HG03097 (cell line): ENCODE measurements around the gene BBC3.
"Not testable (repeated sequence)": the region's sequence is repeated elsewhere in the genome, so short reads cannot be mapped to it uniquely, and the experiment has no call there.

Experiments used
- ATAC-seq: cut with Tn5 transposase; IDR thresholded peaks from one replicate; pipeline ENCODE4 v1.9.1; 2021; ENCODE audit not compliant: unreplicated experiment, low FRiP score

BBC3 gene

DNA sequence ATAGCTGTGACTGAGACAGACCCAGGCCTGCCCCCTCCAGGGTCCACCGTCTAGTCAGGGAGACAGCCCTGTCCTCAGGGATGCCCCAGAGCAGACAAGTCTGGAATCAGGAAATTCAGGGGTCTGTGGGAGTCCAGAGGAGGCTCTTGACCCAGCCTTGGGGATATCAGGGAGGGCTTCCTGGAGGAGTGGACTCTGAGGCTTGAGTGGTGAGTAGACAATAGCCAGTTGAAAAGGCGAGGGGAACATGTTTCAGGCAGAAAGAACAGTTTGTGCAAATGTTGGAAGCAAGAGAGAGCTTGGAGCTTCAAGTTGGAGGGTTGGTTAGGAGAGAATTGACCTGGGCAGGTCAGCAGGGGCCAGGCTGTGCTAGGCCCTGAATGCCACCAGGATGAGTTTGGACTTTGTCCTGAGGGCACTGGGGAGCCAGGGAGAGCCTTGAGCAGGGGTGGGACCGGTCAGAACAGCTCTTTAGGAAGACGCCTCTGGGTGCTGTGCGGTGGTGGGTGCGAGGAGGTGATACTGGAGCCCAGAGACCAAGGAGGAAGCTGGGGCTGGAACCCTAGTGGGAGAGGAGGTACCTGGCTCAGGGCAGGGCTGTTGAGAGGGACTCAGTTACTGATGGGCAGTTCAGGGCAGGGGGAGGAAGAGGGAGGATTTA lies 28.0 kb upstream of the BBC3 start:
- ATAC-seq, result no peak

DNA sequence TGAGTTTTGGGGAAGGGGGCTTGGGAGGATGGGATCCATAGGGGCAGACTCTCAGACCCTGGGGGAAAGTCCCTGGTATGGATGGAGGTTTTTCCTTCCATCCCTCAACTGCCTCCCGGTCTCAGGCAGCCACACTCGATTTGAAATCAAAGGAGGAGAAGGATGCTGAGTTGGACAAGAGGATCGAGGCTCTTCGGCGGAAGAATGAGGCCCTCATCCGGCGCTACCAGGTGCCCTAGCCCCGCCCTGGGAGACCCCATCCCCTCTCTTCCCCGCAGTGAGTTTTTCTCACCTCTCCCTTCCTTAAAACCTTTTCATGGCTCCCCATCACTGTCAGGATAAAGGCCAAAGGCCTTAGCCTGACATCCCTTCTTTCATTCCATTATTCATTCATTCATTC lies 27.4 kb upstream of the BBC3 start:
- no peak for ATAC-seq

DNA sequence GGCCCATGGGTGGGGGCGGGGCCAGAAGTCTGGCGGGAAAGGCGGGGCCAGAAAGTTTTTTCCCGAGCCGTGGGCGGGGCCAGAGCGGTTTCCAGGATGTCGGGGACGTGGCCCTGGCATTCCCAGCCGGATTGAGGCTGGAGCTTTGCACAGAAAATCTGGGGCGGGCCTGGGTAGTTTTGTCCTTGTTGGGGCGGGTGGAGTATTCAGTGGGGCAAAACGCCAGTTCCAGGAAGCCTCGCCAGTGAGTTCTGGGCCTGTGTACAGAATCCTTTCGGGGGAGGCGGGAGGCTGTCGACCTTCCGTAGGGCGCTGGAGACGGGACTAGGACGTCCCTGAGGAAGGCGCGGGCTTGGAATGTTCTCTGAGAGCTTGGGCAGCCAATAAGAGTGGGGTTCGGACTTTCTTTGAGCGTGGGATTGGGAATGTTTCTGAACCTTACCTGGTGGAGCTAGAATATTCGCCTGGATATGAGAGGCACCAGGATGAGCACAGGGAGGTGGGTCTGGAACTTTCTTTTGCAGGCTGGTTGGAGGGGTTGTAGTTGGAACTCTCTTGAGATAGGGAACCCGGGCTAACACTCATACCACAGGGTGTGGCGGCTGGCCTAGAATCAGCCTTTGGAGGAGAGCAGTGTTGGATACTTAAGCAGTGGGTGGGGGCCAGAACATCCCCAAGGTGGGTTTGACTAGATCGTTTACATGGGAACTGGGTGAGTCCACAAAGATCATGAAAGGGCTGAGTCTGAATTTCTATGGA lies 26.6 kb upstream of the BBC3 start:
- ATAC-seq, result no peak

DNA sequence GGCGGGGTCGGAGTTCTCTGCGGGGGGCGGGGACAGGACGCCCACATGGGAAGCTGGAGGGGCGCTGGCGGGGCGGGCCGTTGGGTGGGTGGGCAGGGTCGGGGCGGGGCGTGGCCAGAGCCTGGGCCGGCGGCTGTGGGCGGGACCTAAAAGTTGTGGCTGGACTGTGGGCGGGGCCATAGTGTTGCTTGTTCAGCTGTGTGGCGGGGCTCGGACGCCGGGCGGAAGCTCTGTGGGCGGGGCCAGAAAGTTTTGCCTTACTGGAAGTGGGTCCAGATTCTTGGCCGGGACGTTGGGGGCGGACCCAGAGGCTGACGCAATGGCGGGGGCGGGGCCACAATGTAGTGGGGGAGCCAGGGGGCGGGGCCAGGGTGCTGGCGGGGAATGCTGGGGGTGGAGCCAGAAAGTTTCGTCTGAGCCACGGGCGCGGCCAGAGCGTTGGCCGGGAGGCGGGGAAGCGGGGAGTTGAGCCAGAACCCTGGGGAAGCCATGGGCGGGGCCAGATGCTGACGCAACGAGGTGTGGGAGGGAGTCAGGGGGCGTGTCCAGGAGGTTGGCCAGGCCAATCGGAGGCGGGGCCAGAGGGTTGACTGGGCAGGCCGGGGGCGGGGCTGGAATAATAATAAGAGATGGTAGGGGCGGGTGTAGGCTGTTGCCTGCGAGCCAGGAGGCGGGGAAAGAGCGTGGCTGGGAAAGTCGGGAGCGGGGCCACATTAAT lies 25.9 kb upstream of the BBC3 start:
- ATAC-seq, result peak; percentile 63

DNA sequence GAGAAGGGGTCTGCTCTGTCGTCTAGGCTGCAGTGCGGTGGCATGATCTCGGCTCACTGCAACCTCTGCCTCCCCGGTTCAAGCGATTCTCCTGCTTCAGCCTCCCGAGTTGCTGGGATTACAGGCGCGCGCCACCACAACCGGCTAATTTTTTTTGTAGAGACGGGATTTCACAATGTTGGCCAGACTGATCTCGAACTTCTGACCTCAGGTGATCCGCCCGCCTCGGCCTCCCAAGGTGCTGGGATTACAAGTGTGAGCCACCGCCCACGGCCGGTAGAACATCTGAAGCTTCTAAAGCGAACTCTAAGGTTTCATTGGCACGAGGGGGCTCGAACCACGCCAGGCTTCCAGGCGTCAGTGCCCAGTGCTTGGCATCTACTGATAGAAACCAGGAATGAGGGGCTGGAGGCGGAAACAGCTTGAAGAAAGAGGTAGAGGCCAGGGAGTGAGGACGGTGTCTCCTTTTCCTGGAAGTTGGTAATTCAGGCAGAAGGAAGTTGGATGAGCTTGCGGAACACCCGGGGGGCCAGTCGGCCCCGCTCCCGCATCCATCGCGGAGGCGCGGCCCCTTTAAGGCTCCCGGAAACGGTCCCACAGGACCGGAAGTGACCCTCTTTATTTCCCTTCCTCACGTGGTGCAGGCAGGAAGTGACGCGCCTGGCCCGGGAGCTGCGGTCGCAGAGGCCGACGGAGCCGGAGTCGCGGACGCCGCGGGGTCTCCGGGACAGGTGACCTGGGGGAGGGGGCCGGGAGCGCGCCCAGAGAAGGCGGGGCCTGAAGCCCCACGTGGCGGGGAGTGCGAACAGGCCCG lies 25.1 kb upstream of the BBC3 start, which contains the start of gene CCDC9:
TSS of gene CCDC9 (plus strand) at position 647 of the 814 bp plus-strand sequence. CDS start 1,876 bp downstream, outside the sequence.
- peak; percentile 46 for ATAC-seq

DNA sequence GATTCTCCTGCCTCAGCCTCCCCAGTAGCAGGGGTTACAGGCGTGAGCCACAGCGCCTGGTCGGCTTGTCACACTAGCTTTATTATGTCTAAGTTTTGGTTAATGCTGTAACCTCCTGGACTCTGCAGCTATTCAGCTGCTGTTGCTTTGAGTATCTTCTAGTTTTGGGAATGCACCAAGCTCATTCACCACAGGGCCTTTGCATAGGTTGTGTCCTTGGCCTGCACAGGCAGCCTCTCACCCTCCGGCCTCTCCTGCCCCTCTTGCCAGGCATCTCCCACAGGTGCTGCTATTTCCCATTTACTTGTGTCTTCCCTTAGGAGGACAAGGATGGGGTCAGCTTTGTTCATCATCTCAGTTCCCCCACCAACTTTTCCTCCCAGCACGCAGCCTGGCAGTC lies 23.0 kb upstream of the BBC3 start:
- ATAC-seq, result no peak

DNA sequence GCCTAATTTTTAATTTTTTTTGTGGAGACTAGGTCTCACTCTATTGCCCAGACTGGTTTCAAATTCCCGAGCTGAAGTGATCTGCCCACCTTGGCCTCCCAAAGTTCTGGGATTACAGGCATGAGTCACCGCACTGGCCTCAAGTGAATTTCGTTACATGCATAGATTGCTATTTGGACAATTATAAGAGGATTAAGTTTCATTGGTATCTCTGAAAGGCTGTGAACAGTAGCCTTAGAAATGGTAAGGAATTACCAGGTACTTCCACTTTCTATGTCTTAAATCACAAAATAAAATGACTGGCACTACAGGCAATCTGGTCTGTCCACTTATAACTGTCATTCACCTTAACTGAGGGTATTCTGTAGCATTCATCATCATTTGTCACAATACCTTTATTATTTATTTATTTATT lies 22.5 kb upstream of the BBC3 start:
- no peak for ATAC-seq

DNA sequence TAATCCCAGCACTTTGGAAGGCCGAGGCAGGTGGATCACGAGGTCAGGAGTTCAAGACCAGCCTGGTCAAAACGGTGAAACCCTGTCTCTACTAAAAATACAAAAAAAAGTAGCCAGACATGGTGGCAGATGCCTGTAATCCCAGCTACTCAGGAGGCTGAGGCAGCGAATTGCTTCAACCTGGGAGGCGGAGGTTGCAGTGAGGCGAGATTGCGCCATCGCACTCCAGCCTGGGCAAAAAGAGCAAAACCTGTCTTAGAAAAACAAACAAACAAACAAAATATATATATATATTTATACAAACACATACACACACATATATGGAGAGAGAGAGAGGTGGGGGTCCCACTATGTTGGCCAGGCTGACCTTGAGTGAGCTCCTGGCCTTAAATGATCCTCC lies 22.0 kb upstream of the BBC3 start:
- ATAC-seq, result not testable (repeated sequence)

DNA sequence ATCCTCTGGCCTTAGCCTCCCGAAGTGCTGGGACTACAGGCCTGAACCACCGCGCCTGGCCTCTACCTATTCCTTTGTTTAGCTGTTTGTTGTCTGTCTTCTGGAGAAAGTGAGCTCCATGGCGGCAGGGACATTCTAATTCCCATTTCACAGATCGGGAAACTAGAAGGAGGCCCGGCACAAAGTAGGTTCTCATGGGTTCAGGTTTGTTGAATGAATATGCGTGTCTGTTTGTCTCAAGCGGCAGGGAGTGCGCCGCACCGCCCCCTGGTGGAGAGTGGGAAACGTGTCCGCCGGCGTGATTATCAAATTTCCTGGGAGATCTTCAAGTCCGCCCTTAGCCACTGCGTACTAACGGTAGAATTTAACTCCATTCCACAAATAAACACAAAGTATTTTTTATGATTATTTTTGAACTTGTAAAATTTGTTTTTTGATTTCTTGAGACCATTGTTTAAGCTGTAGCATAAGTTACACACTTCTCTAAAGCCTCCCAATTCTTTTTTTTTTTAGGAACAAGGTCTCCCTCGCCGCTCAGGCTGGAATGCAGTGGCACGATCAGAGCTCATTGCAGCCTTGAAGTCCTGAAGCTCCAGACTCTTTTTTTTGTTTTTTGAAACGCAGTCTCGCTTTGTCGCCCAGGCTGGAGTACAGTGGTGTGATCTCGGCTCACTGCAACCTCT lies 16.4 kb upstream of the BBC3 start:
- ATAC-seq, result no peak

DNA sequence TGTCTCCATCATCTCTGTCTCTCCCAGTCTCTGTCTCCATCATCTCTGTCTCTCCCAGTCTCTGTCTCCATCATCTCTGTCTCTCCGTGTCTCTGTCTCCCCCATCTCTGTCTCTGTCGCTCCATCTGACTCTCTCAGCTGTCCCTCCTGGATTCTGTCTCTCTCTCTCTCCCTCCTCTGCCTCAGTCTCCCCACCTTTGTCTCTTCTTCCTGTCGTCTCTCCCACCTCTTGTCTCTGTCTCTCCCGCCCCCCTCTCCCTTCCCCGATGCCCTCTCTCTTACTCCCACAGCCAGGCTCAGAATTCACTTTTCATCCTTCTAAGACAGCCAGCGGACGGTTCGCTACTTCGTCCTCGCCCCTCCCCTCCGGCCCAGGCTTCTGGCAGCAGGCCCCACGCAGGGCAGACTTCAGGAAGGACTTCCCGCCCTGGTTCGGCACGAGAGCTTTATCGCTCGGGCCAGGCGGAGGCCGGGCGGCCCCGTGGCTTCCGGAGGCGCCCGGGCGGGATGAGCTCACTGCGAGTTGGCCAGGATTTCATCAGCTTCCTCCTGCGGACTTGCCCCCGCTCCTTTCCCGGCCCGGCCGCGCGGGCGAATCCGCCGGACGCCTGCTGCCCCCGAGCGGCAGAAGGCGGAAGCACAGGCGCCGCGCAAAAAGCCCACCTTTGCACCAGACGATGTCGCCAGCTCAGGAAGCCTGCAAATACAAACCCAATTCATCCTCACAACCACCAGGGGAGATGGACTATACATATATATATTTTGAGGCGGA lies 13.0 kb upstream of the BBC3 start:
- peak; percentile 64 for ATAC-seq

DNA sequence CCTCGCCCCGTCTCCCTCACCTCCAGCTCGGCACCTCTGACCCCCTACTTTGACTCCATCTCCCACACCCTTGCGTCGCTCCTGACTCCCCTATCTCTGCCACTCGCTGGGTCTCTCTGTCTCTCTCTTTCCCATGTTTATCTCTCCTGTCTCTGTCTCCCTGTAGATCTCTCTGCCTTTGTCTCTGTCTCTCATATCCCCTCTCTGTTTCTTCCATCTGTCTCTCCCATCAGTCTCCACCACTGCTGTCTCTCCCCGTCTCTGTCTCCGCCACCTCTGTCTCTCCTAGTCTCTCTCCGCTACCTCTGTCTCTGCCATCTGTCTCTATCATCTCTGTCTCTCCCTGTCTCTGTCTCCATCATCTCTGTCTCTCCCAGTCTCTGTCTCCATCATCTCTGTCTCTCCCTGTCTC lies 12.4 kb upstream of the BBC3 start:
- no peak for ATAC-seq

DNA sequence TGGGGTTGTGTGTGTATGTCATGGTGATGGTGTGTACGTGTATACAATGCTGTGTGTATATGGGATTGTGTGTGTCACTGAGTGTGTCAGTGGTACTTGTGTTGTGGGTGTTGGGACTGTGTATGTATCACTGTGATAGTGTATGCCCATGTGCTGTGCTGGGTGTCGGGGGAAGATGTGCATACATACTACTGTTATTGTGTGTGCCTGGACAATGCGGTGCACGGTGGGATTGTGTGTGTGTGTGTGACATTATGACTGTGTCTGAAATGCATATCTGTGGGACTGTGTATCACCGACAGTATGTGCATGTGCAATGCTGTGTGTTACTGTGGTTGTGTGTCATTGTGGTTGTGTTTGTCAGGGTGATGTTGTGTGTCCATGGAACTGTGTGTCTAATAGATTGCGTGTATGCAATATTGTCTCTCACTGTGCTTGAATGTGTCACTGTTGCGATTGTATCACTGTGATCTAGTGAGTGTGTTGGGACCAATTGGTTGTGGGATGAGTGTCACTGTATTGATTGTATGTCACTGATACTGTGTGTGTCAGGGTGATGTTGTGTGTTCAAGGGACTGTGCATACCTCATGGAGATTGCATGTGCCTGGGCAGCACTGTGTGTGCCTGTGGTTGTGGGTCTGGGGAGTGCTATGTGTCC lies 11.0 kb upstream of the BBC3 start:
- ATAC-seq, result no peak

DNA sequence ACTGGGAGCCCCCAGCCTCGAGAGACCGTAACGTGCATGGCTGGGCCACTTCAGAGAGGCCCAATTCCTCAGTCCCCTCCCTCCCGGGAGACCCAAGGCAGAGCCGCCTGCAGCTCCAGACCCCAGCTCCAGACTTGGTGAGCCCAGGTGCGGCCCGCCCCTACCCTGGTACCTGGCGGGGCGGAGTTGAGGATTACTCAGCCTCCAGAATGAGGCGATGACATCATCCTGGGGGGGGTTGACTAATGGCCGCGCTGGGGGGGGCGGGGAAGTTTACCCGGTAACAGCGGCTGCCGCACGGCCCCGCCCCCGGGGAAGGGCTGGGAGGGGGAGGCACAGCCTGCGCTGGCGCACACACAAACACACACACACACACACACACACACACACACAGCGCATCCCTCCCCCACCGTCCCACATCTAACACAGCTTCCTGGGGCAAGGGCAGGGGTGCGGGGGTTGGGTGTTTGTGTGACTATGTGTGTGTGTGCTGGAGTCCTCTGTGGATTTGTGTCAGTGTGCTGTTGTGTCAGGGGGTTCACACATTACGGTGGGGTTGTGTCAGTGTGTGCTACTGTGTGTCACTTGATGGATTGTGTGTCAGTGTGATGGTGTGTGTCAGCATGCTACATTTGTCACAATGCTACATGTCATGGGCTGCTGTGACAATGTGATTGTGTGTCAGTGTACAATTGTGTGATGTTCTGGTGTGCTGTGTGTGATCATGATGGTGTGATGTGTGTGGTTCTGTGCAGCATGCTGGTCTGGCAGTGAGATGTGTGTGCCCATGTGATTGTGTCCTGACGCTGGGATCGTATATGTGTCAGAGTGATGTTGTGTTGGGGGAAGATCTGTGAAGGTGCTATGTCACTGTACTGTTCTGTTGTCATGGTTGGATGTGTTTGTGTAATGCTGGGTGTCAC lies 10.3 kb upstream of the BBC3 start:
- ATAC-seq, result no peak

DNA sequence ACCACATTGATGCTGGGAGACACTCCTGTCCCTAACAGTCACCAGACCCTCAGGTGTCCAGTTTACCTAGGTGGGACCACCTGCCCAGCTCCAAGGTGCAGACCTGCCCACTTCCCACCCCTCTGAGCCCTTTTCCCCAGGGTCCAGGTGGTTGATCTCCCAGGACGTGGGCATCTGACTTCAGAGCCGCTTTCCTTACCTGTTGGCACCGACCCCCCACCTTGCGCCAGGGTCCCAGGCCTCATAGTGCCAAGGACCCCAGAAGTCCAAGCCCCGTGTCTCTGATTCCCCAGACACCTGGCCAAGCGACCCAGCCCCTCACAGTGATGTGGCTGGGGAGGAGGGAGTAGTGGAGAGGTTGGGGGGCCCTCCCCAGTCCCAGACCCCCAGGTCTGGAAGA lies 9.6 kb upstream of the BBC3 start:
- no peak for ATAC-seq

DNA sequence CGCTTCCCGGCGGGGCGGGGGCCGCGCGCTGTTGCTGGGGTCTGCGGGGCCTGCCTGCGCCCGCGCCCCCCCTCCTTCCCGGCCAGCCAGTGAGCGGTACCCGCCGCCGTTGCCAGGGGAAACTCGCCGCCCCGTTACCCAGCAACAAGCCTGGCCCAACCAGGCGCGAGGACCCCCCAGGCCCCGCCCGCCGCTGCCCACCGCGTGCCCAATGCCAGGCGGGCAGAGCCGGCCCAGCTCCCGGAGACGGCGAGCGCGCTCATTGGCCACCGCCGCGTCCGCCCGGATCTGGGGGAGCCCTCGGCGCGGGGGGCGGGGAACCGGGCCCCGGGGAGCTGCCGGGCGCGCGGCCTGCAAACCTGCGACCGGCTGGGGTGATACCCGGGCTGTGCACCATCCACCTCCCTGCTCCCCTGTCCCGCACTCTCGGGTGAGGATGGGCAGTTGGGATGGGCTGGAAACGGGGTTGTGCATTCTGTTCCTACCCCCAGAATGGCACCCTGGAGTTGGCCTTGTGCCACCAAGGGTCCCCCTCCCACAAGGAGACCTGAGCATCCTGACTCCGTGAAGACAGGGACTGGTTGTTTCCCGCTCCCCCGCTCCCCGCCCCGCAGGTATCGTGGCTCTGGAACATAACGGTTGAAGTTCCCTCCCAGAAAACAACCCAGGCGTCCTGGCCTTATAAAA lies 8.8 kb upstream of the BBC3 start:
- no peak for ATAC-seq

DNA sequence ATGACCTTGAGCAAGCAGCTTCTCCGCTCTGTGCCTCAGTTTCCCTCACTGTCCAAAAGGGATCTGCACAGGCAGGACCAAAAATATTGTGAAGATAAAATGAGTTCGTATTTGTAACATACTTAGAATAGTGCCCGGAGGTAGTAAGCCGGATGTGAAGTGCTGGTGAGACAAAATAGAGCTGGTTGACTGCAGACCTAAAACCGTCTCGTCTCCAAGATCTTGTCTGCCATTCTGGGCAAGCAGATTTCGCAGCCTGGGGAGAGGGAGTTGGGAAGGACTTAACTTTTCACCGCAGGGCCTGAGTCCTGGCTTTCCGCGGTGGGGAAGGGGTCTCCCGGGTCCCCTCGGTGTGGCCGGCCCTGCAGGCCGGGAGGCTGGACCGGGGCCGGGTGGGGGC lies 8.2 kb upstream of the BBC3 start:
- ATAC-seq, result no peak

DNA sequence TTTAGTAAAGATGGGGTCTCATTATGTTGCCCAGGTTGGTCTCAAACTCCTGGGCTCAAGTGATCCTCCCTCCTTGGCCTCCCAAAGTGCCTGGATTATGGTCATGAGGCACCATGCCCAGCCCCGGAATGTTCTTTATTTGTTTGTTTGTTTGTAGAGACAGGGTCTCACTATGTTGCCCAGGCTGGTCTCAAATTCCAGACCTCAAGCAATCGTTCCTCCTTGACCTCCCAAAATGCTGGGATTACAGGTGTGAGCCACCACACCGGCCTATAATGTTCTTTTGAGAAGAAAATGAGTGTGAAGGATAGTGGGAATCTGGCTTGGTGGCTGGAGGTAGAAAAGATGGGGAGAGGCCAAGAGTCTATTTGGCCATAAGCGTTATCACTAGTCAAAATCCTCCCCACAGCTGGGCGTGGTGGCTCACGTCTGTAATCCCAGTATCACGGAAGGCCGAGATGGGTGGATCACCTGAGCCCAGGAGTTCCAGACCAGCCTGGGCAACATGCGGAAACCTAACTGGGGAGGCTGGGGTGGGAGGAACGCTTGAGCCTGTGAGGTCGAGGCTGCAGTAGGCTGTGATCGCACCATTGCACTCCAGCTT lies 5.2 kb upstream of the BBC3 start:
- ATAC-seq, result no peak
